Measurements from ENCODE around the gene GBP3.
"Not testable (repeated sequence)": the region's sequence is repeated elsewhere in the genome, so short reads cannot be mapped to it uniquely, and the experiment has no call there.

The GBP3 gene

DNA sequence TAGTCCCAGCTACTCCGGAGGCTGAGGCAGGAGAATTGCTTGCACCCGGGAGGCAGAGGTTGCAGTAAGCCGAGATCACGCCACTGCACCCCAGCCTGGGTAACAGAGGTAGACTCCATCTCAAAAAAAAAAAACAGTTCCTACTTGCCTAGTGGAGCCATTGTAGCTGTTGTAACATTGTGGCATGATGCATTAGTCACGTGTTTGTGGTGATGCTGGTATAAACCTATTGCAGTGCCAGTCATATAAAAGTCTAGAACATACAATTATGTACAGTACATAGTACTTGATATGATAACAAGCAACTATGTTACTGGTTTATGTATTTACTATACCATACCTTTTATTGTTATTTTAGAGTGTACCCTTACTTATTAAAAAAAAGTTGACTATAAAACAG, 46.4 kb downstream of the GBP3 start:
- DNase-seq (ENCODE audit: low read depth), result peak; percentile 31

DNA sequence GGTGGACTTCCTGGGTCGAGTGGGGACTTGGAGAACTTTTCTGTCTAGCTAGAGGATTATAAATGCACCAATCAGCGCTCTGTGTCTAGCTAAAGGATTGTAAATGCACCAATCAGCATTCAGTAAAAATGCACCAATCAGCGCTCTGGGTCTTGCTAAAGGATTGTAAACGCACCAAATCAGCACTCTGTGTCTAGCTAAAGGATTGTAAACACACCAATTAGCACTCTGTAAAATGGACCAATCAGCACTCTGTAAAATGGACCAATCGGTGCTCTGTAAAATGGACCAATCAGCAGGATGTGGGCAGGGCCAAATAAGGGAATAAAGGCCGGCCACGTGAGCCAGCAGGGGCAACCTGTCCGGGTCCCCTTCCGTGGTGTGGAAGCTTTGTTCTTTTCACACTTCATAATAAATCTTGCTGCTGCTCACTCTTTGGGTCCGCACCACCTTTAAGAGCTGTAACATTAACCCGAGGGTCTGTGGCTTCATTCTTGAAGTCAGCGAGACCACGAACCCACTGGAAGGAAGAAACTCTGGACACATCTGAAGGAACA, 48.0 kb downstream of the GBP3 start:
- not testable (repeated sequence) for DNase-seq (ENCODE audit: low read depth)

GRCh38 chr1:88973520-88974137, 49.0 kb downstream of the GBP3 start:
- peak; percentile 42 for DNase-seq (ENCODE audit: low read depth)

DNA sequence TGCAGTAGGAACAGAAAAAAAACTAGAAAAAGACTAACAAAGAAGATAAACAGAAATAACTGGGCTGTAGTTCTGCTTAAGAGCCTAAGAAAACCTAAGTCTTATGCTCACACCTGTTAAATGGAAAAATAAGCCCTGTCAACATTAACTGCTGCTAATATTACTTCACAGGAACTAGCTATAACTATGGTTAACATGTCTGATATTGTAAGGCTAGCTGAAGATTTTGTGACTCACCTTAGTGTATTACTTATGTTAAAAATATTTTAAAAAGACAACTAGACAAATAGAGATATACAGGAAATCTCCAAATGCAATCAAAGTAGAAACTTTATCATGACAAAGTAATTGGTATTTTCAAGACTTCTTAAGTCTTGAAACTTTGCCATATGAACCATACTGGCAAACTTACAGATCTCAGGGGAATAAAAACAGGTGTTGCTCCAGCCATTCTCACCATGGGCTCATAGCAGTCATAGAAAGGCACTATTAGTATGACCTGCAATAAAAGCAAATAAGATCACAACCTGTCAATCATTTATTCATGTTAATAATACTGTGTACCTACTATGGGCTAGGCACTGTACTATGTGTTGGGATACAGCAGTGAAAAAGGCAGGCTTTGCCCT, 60.9 kb downstream of the GBP3 start:
- DNase-seq (ENCODE audit: low read depth), result no peak

DNA sequence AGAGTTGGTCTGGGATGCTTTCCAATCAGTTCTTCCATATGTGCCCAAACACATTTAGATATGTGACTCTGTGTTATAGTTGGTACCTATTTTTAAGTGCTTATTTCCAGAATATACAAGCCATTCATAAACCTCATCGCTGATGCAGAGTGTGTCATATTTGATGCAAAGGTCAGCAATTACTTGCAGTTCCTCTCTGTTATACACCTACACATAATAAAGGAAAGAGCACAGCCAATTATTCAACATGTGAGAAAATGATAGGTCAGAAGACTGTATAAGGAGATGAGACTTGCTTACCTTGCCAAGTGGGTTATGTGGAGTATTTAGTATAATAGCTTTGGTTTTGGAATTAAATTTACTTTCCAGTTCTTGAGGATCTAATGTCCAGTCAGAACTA, 61.6 kb downstream of the GBP3 start:
- no peak for DNase-seq (ENCODE audit: low read depth)

Data from amniotic epithelial cell (primary cell).